ENCODE data around the gene SYNRG. TPM values are rescaled to one million over a fixed set of nuclear protein-coding genes. Genes with fewer than 3 reads are reported as not detected.

SYNRG gene
- polyA plus RNA-seq, 1 donor: 33.2 TPM

DNA sequence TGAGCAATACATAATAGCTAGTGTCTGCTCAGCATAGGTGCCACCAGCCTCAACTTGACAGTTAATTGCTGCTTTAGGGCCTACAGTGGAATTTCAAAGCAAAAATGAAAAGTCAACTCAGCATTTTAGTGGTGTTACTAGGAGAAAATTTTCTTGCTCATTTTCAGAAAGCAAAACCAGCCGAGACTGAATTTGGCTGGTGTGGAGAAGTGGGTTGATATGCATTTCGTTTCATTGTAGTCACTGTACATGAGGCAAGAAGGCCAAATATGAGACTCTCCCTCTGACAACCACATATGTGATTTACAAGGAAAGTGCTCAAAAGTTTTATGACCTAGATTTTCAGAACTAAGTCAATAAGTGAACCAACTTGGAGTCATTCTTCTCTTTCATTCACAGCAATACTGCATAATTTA lies 65.6 kb downstream of the SYNRG start:
- no peaks in the 10 kb centered on the region for H3K27me3 ChIP-seq (ENCODE audit: control insufficient read depth, insufficient read depth, low read length)
- H3K36me3 ChIP-seq (ENCODE audit: control insufficient read depth, insufficient read depth, low read length): peaks cover 40% of the 10 kb centered on the region
- H3K4me1 ChIP-seq (ENCODE audit: control insufficient read depth, insufficient read depth, low read length): no peaks in the 10 kb centered on the region
- 100% methylated on average over 1 of the region's 2 CpGs for WGBS (ENCODE audit: insufficient coverage, low lambda C conversion rate)
- H3K4me3 ChIP-seq (ENCODE audit: low read length): no peak overlapping the region
- DNase-seq: no peak
- no peak overlapping the region for H3K27ac ChIP-seq (ENCODE audit: low read length)
- no peaks in the 10 kb centered on the region for H3K9me3 ChIP-seq (ENCODE audit: control insufficient read depth, low read depth, low read length)

DNA sequence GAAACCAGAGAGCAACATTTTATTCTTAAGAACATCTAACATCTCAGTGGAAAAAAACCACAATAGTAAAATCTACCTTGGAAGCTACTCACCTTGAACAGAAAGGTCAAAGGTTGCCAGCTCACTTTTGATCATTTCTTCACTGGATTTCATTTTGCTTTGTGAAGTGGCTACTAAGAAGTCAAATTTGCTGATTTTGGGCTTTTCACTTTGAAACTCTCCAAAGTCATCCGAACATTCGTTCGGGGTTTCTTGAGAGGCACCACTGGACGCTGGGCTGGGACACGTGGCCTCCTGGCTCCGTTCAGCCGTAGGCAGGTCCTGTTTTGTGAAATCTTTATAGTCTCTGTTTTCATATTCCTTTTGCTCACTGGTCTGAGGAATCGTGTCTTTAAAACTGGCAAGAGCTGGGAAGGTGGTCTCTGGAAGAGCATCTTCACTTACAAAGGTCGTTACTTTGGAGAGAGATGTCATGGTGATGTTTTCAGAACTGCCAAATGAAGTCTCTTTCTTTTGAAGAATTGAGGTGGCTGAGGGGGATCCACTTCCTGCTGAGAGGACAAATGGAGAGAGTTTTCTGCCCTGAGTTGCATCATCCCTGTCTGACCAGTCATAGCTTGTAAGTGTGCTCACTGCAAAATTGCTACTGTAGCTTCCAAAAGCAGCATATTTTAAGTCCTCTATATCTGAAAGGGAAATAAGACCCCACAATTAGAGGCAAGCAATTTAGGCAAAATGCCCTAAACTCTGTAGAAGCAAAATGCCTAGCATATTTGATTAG lies 67.1 kb downstream of the SYNRG start:
- WGBS (ENCODE audit: insufficient coverage, low lambda C conversion rate): 88% methylated on average over 5 of the region's 9 CpGs
- H3K9me3 ChIP-seq (ENCODE audit: control insufficient read depth, low read depth, low read length): no peaks in the 10 kb centered on the region
- DNase-seq: no peak
- H3K27me3 ChIP-seq (ENCODE audit: control insufficient read depth, insufficient read depth, low read length): no peaks in the 10 kb centered on the region
- H3K4me1 ChIP-seq (ENCODE audit: control insufficient read depth, insufficient read depth, low read length): no peaks in the 10 kb centered on the region
- peaks cover 52% of the 10 kb centered on the region for H3K36me3 ChIP-seq (ENCODE audit: control insufficient read depth, insufficient read depth, low read length)
- no peak overlapping the region for H3K4me3 ChIP-seq (ENCODE audit: low read length)
- H3K27ac ChIP-seq (ENCODE audit: low read length): no peak overlapping the region

DNA sequence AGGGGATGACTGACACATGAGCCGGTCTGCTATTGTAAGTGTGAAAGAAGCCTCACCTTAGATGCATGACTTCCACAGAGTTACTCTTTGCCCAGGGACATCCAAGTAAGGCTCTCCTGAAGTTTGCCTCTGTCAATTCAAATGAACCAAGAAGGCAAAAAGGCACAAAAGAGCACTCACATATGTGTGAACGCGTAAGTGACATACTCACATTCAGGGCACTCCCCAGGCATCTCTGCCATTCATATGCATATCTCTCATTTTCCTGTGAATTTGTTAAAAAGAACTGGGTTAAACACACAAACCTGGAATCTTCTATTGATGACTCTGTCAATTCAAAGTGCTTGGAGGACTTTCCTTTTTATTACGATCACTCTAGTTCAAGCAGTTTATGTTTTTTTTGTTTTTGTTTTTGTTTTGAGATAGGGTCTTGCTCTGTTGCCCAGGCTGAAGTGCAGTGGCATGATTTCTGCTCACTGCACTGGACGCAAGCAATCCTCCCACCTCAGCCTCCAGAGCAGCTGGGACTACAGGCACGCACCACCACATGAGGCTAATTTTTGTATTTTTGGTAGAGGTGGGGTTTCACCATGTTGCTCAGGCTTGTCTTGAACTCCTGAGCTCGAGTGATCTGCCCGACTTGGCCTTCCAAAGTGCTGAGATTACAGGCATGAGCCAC lies 70.1 kb downstream of the SYNRG start:
- no peak for DNase-seq
- Histone ChIP-seq H3K4me3 (ENCODE audit: low read length) (no peak overlapping the region), H3K9me3 (ENCODE audit: control insufficient read depth, low read depth, low read length) (no peaks in the 10 kb centered on the region), H3K27ac (ENCODE audit: low read length) (no peak overlapping the region), H3K36me3 (ENCODE audit: control insufficient read depth, insufficient read depth, low read length) (peaks cover 74% of the 10 kb centered on the region), H3K27me3 (ENCODE audit: control insufficient read depth, insufficient read depth, low read length) (no peaks in the 10 kb centered on the region), H3K4me1 (ENCODE audit: control insufficient read depth, insufficient read depth, low read length) (no peaks in the 10 kb centered on the region)
- WGBS (ENCODE audit: insufficient coverage, low lambda C conversion rate): no CpG with 5 or more reads among the region's 8 CpGs

- H3K27ac ChIP-seq (ENCODE audit: low read length): no peak overlapping the region
- H3K27me3 ChIP-seq (ENCODE audit: control insufficient read depth, insufficient read depth, low read length): no peaks in the 10 kb centered on the region
- no peak overlapping the region for H3K4me3 ChIP-seq (ENCODE audit: low read length)
- no peaks in the 10 kb centered on the region for H3K9me3 ChIP-seq (ENCODE audit: control insufficient read depth, low read depth, low read length)
- DNase-seq: no peak
- no CpG with 5 or more reads among the region's 5 CpGs for WGBS (ENCODE audit: insufficient coverage, low lambda C conversion rate)
- no peaks in the 10 kb centered on the region for H3K4me1 ChIP-seq (ENCODE audit: control insufficient read depth, insufficient read depth, low read length)
- H3K36me3 ChIP-seq (ENCODE audit: control insufficient read depth, insufficient read depth, low read length): peaks cover 70% of the 10 kb centered on the region
These were observed 73.3 kb downstream of the SYNRG start for GRCh38 chr17:37535906-37536305.

GRCh38 chr17:37532756-37533155 lies 76.5 kb downstream of the SYNRG start:
- DNase-seq: no peak
- Histone ChIP-seq H3K27me3 (ENCODE audit: control insufficient read depth, insufficient read depth, low read length) (no peaks in the 10 kb centered on the region), H3K36me3 (ENCODE audit: control insufficient read depth, insufficient read depth, low read length) (peaks cover 61% of the 10 kb centered on the region), H3K27ac (ENCODE audit: low read length) (no peak overlapping the region), H3K4me1 (ENCODE audit: control insufficient read depth, insufficient read depth, low read length) (no peaks in the 10 kb centered on the region), H3K4me3 (ENCODE audit: low read length) (no peak overlapping the region), H3K9me3 (ENCODE audit: control insufficient read depth, low read depth, low read length) (no peaks in the 10 kb centered on the region)
- 93% methylated on average over 2 of the region's 3 CpGs for WGBS (ENCODE audit: insufficient coverage, low lambda C conversion rate)

DNA sequence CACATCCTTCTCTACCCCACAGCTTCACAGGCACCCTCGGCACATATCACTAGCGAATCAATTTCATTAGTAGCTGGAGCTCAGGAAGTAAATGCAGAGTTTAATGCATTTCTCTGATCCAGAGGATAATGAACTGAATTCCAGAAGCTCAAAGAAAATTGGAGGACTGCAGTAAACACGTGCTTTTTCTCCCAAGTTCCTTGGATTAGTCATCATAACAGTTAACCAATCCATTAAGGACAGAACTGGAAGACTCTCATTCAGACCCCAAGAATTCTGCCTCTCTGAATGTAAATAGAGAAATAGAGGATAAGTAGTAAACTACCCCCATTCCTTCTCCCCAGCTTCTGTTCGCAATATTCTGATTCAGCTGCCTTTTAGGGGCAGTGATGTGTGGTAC lies 78.8 kb downstream of the SYNRG start:
- Histone ChIP-seq H3K27me3 (ENCODE audit: control insufficient read depth, insufficient read depth, low read length) (no peaks in the 10 kb centered on the region), H3K4me1 (ENCODE audit: control insufficient read depth, insufficient read depth, low read length) (no peaks in the 10 kb centered on the region), H3K36me3 (ENCODE audit: control insufficient read depth, insufficient read depth, low read length) (peaks cover 43% of the 10 kb centered on the region), H3K4me3 (ENCODE audit: low read length) (no peak overlapping the region), H3K27ac (ENCODE audit: low read length) (no peak overlapping the region), H3K9me3 (ENCODE audit: control insufficient read depth, low read depth, low read length) (no peaks in the 10 kb centered on the region)
- 80% methylated on average over 1 of the region's 4 CpGs for whole genome bisulfite sequencing (ENCODE audit: insufficient coverage, low lambda C conversion rate)
- no peak for DNase-seq

- peak; percentile 31 to 45 for DNase-seq
- 0% methylated on average over 1 of the region's 5 CpGs for WGBS (ENCODE audit: insufficient coverage, low lambda C conversion rate)
- peaks cover 45% of the 10 kb centered on the region for H3K36me3 ChIP-seq (ENCODE audit: control insufficient read depth, insufficient read depth, low read length)
These were observed 81.9 kb downstream of the SYNRG start for GRCh38 chr17:37527249-37527851.

GRCh38 chr17:37523715-37524219 lies 85.5 kb downstream of the SYNRG start:
- no CpG with 5 or more reads among the region's 8 CpGs for WGBS (ENCODE audit: insufficient coverage, low lambda C conversion rate)

More at GRCh38 chr17:37527249-37527851, 81.9 kb downstream of the SYNRG start:
- Histone ChIP-seq H3K9me3 (ENCODE audit: control insufficient read depth, low read depth, low read length) (no peaks in the 10 kb centered on the region), H3K27me3 (ENCODE audit: control insufficient read depth, insufficient read depth, low read length) (no peaks in the 10 kb centered on the region), H3K4me1 (ENCODE audit: control insufficient read depth, insufficient read depth, low read length) (no peaks in the 10 kb centered on the region), H3K27ac (ENCODE audit: low read length) (no peak overlapping the region), H3K4me3 (ENCODE audit: low read length) (no peak overlapping the region)

DNA sequence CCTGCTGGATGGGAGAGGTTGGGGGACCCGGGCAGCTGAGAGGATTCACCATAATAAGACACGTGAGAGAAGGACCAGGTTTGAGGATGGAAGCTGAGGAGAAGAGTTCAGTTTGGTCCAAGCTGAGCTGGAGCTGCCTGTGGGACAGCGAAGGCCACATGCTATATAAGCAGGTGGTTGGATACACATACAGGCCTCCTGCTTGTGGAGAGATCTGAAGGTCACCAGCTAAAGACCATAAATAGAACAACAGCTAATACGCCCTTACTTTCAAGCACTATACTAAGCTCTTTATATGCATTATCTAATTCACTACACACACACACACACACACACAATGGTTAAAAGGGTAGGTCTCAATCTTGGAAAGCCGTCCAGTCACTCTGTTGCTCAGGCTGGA lies 87.4 kb downstream of the SYNRG start:
- no peak overlapping the region for H3K4me3 ChIP-seq (ENCODE audit: low read length)
- no peaks in the 10 kb centered on the region for H3K9me3 ChIP-seq (ENCODE audit: control insufficient read depth, low read depth, low read length)
- WGBS (ENCODE audit: insufficient coverage, low lambda C conversion rate): no CpG with 5 or more reads among the region's 5 CpGs
- no peak overlapping the region for H3K27ac ChIP-seq (ENCODE audit: low read length)
- H3K4me1 ChIP-seq (ENCODE audit: control insufficient read depth, insufficient read depth, low read length): no peaks in the 10 kb centered on the region
- H3K27me3 ChIP-seq (ENCODE audit: control insufficient read depth, insufficient read depth, low read length): no peaks in the 10 kb centered on the region
- H3K36me3 ChIP-seq (ENCODE audit: control insufficient read depth, insufficient read depth, low read length): peaks cover 59% of the 10 kb centered on the region
- DNase-seq: no peak

More at GRCh38 chr17:37523715-37524219, 85.5 kb downstream of the SYNRG start:
- H3K4me1 ChIP-seq (ENCODE audit: control insufficient read depth, insufficient read depth, low read length): no peaks in the 10 kb centered on the region
- peaks cover 43% of the 10 kb centered on the region for H3K36me3 ChIP-seq (ENCODE audit: control insufficient read depth, insufficient read depth, low read length)
- H3K4me3 ChIP-seq (ENCODE audit: low read length): no peak overlapping the region
- no peaks in the 10 kb centered on the region for H3K27me3 ChIP-seq (ENCODE audit: control insufficient read depth, insufficient read depth, low read length)
- no peak for DNase-seq
- H3K9me3 ChIP-seq (ENCODE audit: control insufficient read depth, low read depth, low read length): no peaks in the 10 kb centered on the region
- no peak overlapping the region for H3K27ac ChIP-seq (ENCODE audit: low read length)

DNA sequence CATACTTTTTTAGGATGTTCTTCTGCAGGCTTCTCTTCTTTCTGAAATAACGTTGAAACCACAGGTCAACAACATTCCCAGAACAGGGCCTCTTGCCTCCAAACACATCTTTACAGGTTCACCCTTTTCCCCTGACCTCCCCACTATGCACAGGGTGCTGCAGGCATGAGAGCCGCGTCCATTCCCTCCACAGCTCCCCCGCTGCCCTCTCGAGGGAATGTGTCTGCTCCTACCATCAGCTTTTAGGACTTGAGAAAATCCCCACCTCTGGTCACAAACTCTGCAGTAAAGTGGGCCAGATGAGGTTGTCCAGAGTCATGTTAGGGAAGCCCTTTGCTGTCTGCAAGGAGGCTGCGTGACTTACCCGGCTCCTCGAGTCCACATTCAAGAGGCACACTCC lies 89.0 kb downstream of the SYNRG start:
- 83% methylated on average over 1 of the region's 8 CpGs for WGBS (ENCODE audit: insufficient coverage, low lambda C conversion rate)
- no peak overlapping the region for H3K27ac ChIP-seq (ENCODE audit: low read length)
- no peak for DNase-seq
- no peaks in the 10 kb centered on the region for H3K4me1 ChIP-seq (ENCODE audit: control insufficient read depth, insufficient read depth, low read length)
- H3K4me3 ChIP-seq (ENCODE audit: low read length): no peak overlapping the region
- no peaks in the 10 kb centered on the region for H3K27me3 ChIP-seq (ENCODE audit: control insufficient read depth, insufficient read depth, low read length)
- H3K9me3 ChIP-seq (ENCODE audit: control insufficient read depth, low read depth, low read length): no peaks in the 10 kb centered on the region
- peaks cover 63% of the 10 kb centered on the region for H3K36me3 ChIP-seq (ENCODE audit: control insufficient read depth, insufficient read depth, low read length)

Measured in large intestine (tissue), 3 donors.